K562 (cell line): ENCODE measurements around the gene CALB2. TPM values are rescaled to one million over a fixed set of nuclear protein-coding genes. Genes with fewer than 3 reads are reported as not detected.

Source experiments
- ATAC-seq: fragments of 200-7000 bp; cut with Tn5 transposase; 3 replicates; pipeline ENCODE4 v1.9.1; 2020; ENCODE audit warnings: moderate library complexity
- BruUV-seq: library from RNA; stranded (reverse); fragments of 400-500 nt; replicated peaks from 2 replicates; lab custom pipeline; 2021; lab: Mats Ljungman, UMichigan
- CTCF ChIA-PET: fragments of 300-600 bp; formaldehyde crosslinking; extraction: SDS; loops from one replicate; lab custom pipeline; 2021; ENCODE audit warnings: low intra/inter-chr PET ratio; lab: Yijun Ruan, JAX
- POLR2A ChIA-PET: fragments of 300-600, 350-650 bp; sonication (Branson Sonifier 250); formaldehyde crosslinking; extraction: SDS; loops from one replicate; lab custom pipeline; 2021; ENCODE audit warnings: antibody characterized with exemption, inconsistent platforms; lab: Yijun Ruan, JAX
- DNase-seq, 4 experiments: peaks; one replicate each; pipeline versions ENCODE4 v3.0.0 to v3.0.0-alpha.2; 2011 to 2018; ENCODE audit warnings: low spot score in 3 of 4, mixed read lengths in 3 of 4; ENCODE audit errors: extremely low read depth in 1 of 4
- FAIRE-seq: peaks from 2 replicates; lab custom pipeline; 2011; peaks lifted over from hg19 to GRCh38; lab: Jason Lieb, UNC
- H2AFZ ChIP-seq: 2 replicates; pipeline ENCODE4 v1.6.0; 2011; ENCODE audit warnings: low read depth, low read length, control low read depth, inconsistent platforms
- H3K27ac ChIP-seq: fragments of 200-600 bp; 3 replicates; pipeline ENCODE4 v1.8.0; 2011; ENCODE audit warnings: low read depth, mild to moderate bottlenecking, control low read depth, inconsistent platforms, low read length, moderate library complexity, mixed read lengths; ENCODE audit errors: extremely low read depth
- H3K27me3 ChIP-seq, 2 experiments: fragments of 300-600 bp in 1 of 2; 2 replicates in 1 of 2; 3 replicates in 1 of 2; pipeline versions ENCODE4 v1.6.0 to v1.8.0; 2011; ENCODE audit warnings: inconsistent platforms in 2 of 2, low read length in 2 of 2, mild to moderate bottlenecking in 1 of 2, mixed read lengths in 1 of 2, moderate library complexity in 1 of 2; ENCODE audit not compliant: control insufficient read depth in 2 of 2, insufficient read depth in 2 of 2
- H3K36me3 ChIP-seq: fragments of 300-600 bp; 3 replicates; pipeline ENCODE4 v1.8.0; 2011; ENCODE audit warnings: mild to moderate bottlenecking, low read length, inconsistent platforms; ENCODE audit not compliant: control insufficient read depth, insufficient read depth
- H3K4me1 ChIP-seq, 2 experiments: fragments of 200-600 bp in 1 of 2; replicated peaks in 1 of 2; 2 replicates in 1 of 2; 3 replicates in 1 of 2; pipeline versions ENCODE4 v1.5.1 to v1.8.0; 2011; ENCODE audit warnings: inconsistent platforms in 2 of 2, low read length in 2 of 2, mild to moderate bottlenecking in 1 of 2, mixed read lengths in 1 of 2, moderate library complexity in 1 of 2; ENCODE audit not compliant: control insufficient read depth in 2 of 2, insufficient read depth in 2 of 2
- H3K4me2 ChIP-seq: 2 replicates; pipeline ENCODE4 v1.6.1; 2011; ENCODE audit warnings: low read length, control low read depth, inconsistent platforms, mixed read lengths; ENCODE audit not compliant: insufficient read depth
- H3K4me3 ChIP-seq: fragments of 200-600 bp; sonication (generic), shearing (Covaris generic); 2 replicates; pipeline ENCODE4 v1.5.1; 2016; ENCODE audit warnings: control low read depth, inconsistent platforms
- H3K79me2 ChIP-seq: fragments of 200-600 bp; 3 replicates; pipeline ENCODE4 v1.8.0; 2011; ENCODE audit warnings: low read length, inconsistent platforms; ENCODE audit not compliant: control insufficient read depth, insufficient read depth
- H3K9ac ChIP-seq, 2 experiments: 2 replicates each; pipeline versions ENCODE4 v1.6.0 to v1.6.1; 2011; ENCODE audit warnings: low read depth in 2 of 2, low read length in 2 of 2, control low read depth in 1 of 2, inconsistent platforms in 1 of 2, mild to moderate bottlenecking in 1 of 2, mixed read lengths in 1 of 2; ENCODE audit not compliant: insufficient read depth in 1 of 2
- H3K9me1 ChIP-seq: one replicate; pipeline ENCODE4 v1.6.0; 2011; ENCODE audit warnings: inconsistent platforms, mild to moderate bottlenecking, low read length, moderate library complexity; ENCODE audit not compliant: control insufficient read depth, insufficient read depth
- H3K9me3 ChIP-seq: replicated peaks from 2 replicates; pipeline ENCODE4 v1.5.1; 2011; ENCODE audit warnings: low read depth, low read length, inconsistent platforms; ENCODE audit not compliant: control insufficient read depth, insufficient read depth
- H4K20me1 ChIP-seq: replicated peaks from 2 replicates; pipeline ENCODE4 v1.6.1; 2011; ENCODE audit warnings: low read length, inconsistent platforms, mixed read lengths; ENCODE audit not compliant: control insufficient read depth, insufficient read depth
- ARID2 ChIP-seq: fragments of 450-650 bp; IDR thresholded peaks from 2 replicates; pipeline ENCODE4 v1.6.1; 2017; ENCODE audit warnings: antibody characterized with exemption, mild to moderate bottlenecking
- ERF ChIP-seq: fragments of 450-650 bp; formaldehyde crosslinking; IDR thresholded peaks from 2 replicates; pipeline ENCODE4 v1.4.0; 2020; ENCODE audit warnings: mild to moderate bottlenecking, mixed read lengths
- HNRNPH1 ChIP-seq: fragments of 200-400 bp; formaldehyde crosslinking; optimal IDR thresholded peaks from 2 replicates; pipeline ENCODE3; 2017; ENCODE audit warnings: low read depth, mild to moderate bottlenecking, low read length, moderate library complexity
- HSF4 ChIP-seq: fragments of 250-450 bp; sonication (Bioruptor Pico); IDR thresholded peaks from 2 replicates; pipeline ENCODE4 v2.1.2; 2022; ENCODE audit warnings: mild to moderate bottlenecking, moderate library complexity, borderline replicate concordance
- SETDB1 ChIP-seq: IDR thresholded peaks from one replicate; pipeline ENCODE4 v1.6.1; 2012; ENCODE audit warnings: low read length, control low read depth, inconsistent platforms
- SMAD3 ChIP-seq: fragments of 450-650 bp; formaldehyde crosslinking; conservative IDR thresholded peaks from 2 replicates; pipeline ENCODE4 v1.4.0; 2020; ENCODE audit warnings: mild to moderate bottlenecking
- SMARCB1 ChIP-seq: IDR thresholded peaks from 2 replicates; pipeline ENCODE4 v1.6.1; 2011; ENCODE audit warnings: improper control_type of control experiment, low read depth; ENCODE audit not compliant: insufficient read length
- TAL1 ChIP-seq: fragments of 450-650 bp; IDR thresholded peaks from 2 replicates; pipeline ENCODE4 v1.6.1; 2016; ENCODE audit warnings: mild to moderate bottlenecking
- WGBS: fragments of 100-300 bp; shearing (Covaris generic); methylation state at CpG from one replicate; pipeline ENCODE4 v1.1.6; 2016; ENCODE audit warnings: low coverage, mixed read lengths; ENCODE audit not compliant: insufficient coverage; ENCODE audit errors: missing lambda C conversion rate; 5-methylcytosine and 5-hydroxymethylcytosine counted together
- in situ Hi-C: fragments of 300-500 bp; cut with MboI; formaldehyde crosslinking; loops from 4 replicates; pipeline ENCODE4 v1.15.0; 2018; ENCODE audit warnings: inconsistent platforms, mixed read lengths
- intact Hi-C: fragments of 100-400 bp; cut with micrococcal nuclease; formaldehyde crosslinking; loops from 2 replicates; pipeline ENCODE4 v1.14.2; 2022
- polyA plus RNA-seq, 8 experiments: library from polyadenylated mRNA; depleted of rRNA in 4 of 8; stranded (reverse) in 5 of 8; unstranded in 3 of 8; fragments of >200 nt; fragmentation: Nextera tagmentation in 2 of 8; fragmentation: Illumina TruSeq in 1 of 8; extraction: Ambion mirVana in 2 of 8; extraction: Trizol in 1 of 8; gene quantifications; 2 replicates each; pipeline versions ENCODE4 v1.2.1 to v1.2.3, GENCODE V29; 2011 to 2014; ENCODE audit warnings: inconsistent platforms in 1 of 8, missing spikeins in 1 of 8
- total RNA-seq, 7 experiments: library from RNA; depleted of rRNA in 6 of 7; stranded (reverse); fragments of >200 nt in 6 of 7; fragmentation: Illumina TruSeq in 2 of 7; extraction: Trizol in 2 of 7; gene quantifications; 2 replicates each; pipeline versions ENCODE4 v1.2.1 to v1.2.3, GENCODE V29; 2011 to 2021; ENCODE audit warnings: low replicate concordance in 1 of 7
- TF ChIP-seq, protein P1 (sequence below): sonication (generic); formaldehyde crosslinking; IDR thresholded peaks from 2 replicates; pipeline ENCODE4 v1.8.0; 2023; ENCODE audit warnings: missing genetic modification reagents, mild to moderate bottlenecking, borderline replicate concordance
- TF ChIP-seq, protein P2 (sequence below): sonication (generic); formaldehyde crosslinking; IDR thresholded peaks from 2 replicates; pipeline ENCODE4 v1.8.1; 2023; ENCODE audit warnings: mild to moderate bottlenecking, missing genetic modification reagents
- TF ChIP-seq, protein P3 (sequence below): fragments of 450-650 bp; IDR thresholded peaks from 2 replicates; pipeline ENCODE4 v1.6.1; 2016; ENCODE audit warnings: mild to moderate bottlenecking

CALB2 gene
- total and polyA plus RNA-seq, 9 of the 15 experiments (the other 6 are each of a cell fraction or from before 2014, with no cell fraction given), result not detected

- TF ChIP-seq, protein P1, sequence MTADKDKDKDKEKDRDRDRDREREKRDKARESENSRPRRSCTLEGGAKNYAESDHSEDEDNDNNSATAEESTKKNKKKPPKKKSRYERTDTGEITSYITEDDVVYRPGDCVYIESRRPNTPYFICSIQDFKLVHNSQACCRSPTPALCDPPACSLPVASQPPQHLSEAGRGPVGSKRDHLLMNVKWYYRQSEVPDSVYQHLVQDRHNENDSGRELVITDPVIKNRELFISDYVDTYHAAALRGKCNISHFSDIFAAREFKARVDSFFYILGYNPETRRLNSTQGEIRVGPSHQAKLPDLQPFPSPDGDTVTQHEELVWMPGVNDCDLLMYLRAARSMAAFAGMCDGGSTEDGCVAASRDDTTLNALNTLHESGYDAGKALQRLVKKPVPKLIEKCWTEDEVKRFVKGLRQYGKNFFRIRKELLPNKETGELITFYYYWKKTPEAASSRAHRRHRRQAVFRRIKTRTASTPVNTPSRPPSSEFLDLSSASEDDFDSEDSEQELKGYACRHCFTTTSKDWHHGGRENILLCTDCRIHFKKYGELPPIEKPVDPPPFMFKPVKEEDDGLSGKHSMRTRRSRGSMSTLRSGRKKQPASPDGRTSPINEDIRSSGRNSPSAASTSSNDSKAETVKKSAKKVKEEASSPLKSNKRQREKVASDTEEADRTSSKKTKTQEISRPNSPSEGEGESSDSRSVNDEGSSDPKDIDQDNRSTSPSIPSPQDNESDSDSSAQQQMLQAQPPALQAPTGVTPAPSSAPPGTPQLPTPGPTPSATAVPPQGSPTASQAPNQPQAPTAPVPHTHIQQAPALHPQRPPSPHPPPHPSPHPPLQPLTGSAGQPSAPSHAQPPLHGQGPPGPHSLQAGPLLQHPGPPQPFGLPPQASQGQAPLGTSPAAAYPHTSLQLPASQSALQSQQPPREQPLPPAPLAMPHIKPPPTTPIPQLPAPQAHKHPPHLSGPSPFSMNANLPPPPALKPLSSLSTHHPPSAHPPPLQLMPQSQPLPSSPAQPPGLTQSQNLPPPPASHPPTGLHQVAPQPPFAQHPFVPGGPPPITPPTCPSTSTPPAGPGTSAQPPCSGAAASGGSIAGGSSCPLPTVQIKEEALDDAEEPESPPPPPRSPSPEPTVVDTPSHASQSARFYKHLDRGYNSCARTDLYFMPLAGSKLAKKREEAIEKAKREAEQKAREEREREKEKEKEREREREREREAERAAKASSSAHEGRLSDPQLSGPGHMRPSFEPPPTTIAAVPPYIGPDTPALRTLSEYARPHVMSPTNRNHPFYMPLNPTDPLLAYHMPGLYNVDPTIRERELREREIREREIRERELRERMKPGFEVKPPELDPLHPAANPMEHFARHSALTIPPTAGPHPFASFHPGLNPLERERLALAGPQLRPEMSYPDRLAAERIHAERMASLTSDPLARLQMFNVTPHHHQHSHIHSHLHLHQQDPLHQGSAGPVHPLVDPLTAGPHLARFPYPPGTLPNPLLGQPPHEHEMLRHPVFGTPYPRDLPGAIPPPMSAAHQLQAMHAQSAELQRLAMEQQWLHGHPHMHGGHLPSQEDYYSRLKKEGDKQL (CRISPR knock-in tag), result no peak
- no peak for TF ChIP-seq HNRNPH1
- TF ChIP-seq SETDB1, result no peak
Measured at GRCh38 chr16:71428883-71429282, 70.4 kb downstream of the CALB2 start (continued).

- no peak for FAIRE-seq
- Histone ChIP-seq H3K4me1 (peaks cover 18 to 21% of the 10 kb centered on the region in 2 experiments; a peak in 4 of 5 replicates), H3K27ac (no peak overlapping the region), H4K20me1 (0 out of 2 replicates have a peak, but pooled peaks cover 8% of the 10 kb centered on the region), H3K9ac (no peak overlapping the region), H3K9me1 (peaks cover 3% of the 10 kb centered on the region), H3K9me3 (no peaks in the 10 kb centered on the region), H3K27me3 (peaks cover 13 to 57% of the 10 kb centered on the region in 2 experiments; a peak in 4 of 5 replicates), H3K4me3 (no peak overlapping the region), H3K4me2 (no peak overlapping the region), H2AFZ (no peak overlapping the region), H3K79me2 (no peaks in the 10 kb centered on the region), H3K36me3 (no peaks in the 10 kb centered on the region)
- DNase-seq, result no peak
- CTCF ChIA-PET, result no interaction called here
- intact Hi-C loops, result no loop called here
- 24% methylated on average over 3 of the region's 3 CpGs for WGBS
- no TSS peak for BruUV-seq
- ATAC-seq, result no peak
- POLR2A ChIA-PET, result interaction anchor here (0.6 kb wide), 2 partner anchors 16 to 53 kb away, joined by 3 read pairs; no protein-coding TSS in a partner anchor
- in situ Hi-C loops, result loop anchor here (10.0 kb wide), 1 partner anchor 155 kb away; no protein-coding TSS in a partner anchor
- TF ChIP-seq ARID2, result no peak
- no peak for TF ChIP-seq ERF (CRISPR knock-in tag)
- no peak for TF ChIP-seq HSF4 (CRISPR knock-in tag)
- TF ChIP-seq SMARCB1, result no peak
- TF ChIP-seq, protein P2, sequence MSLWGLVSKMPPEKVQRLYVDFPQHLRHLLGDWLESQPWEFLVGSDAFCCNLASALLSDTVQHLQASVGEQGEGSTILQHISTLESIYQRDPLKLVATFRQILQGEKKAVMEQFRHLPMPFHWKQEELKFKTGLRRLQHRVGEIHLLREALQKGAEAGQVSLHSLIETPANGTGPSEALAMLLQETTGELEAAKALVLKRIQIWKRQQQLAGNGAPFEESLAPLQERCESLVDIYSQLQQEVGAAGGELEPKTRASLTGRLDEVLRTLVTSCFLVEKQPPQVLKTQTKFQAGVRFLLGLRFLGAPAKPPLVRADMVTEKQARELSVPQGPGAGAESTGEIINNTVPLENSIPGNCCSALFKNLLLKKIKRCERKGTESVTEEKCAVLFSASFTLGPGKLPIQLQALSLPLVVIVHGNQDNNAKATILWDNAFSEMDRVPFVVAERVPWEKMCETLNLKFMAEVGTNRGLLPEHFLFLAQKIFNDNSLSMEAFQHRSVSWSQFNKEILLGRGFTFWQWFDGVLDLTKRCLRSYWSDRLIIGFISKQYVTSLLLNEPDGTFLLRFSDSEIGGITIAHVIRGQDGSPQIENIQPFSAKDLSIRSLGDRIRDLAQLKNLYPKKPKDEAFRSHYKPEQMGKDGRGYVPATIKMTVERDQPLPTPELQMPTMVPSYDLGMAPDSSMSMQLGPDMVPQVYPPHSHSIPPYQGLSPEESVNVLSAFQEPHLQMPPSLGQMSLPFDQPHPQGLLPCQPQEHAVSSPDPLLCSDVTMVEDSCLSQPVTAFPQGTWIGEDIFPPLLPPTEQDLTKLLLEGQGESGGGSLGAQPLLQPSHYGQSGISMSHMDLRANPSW, result no peak
- TF ChIP-seq SMAD3 (CRISPR knock-in tag), result no peak
- TF ChIP-seq TAL1, result no peak
- TF ChIP-seq, protein P3, sequence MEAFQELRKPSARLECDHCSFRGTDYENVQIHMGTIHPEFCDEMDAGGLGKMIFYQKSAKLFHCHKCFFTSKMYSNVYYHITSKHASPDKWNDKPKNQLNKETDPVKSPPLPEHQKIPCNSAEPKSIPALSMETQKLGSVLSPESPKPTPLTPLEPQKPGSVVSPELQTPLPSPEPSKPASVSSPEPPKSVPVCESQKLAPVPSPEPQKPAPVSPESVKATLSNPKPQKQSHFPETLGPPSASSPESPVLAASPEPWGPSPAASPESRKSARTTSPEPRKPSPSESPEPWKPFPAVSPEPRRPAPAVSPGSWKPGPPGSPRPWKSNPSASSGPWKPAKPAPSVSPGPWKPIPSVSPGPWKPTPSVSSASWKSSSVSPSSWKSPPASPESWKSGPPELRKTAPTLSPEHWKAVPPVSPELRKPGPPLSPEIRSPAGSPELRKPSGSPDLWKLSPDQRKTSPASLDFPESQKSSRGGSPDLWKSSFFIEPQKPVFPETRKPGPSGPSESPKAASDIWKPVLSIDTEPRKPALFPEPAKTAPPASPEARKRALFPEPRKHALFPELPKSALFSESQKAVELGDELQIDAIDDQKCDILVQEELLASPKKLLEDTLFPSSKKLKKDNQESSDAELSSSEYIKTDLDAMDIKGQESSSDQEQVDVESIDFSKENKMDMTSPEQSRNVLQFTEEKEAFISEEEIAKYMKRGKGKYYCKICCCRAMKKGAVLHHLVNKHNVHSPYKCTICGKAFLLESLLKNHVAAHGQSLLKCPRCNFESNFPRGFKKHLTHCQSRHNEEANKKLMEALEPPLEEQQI, result no peak
Measured at GRCh38 chr16:71429581-71429980, 71.1 kb downstream of the CALB2 start.
